A549 (cell line): ENCODE results near the gene CALHM1.

Source experiments
- E2F6 ChIP-seq: IDR thresholded peaks from 2 replicates; pipeline ENCODE4 v1.6.1; 2012; ENCODE audit warnings: low read depth, borderline replicate concordance
- EP300 ChIP-seq, 2 experiments: fragments of >200 bp; sonication (Bioruptor Twin); formaldehyde crosslinking; IDR thresholded peaks; 2 replicates in 1 of 2; 3 replicates in 1 of 2; pipeline ENCODE4 v1.6.1; 2016 to 2017
- MYC ChIP-seq: IDR thresholded peaks from 2 replicates; pipeline ENCODE4 v1.6.1; 2012; ENCODE audit warnings: mild to moderate bottlenecking, inconsistent platforms, low read length, improper control_type of control experiment, borderline replicate concordance
- POLR2A ChIP-seq: IDR thresholded peaks from 2 replicates; pipeline ENCODE4 v1.6.1; 2012; ENCODE audit warnings: mild to moderate bottlenecking, low read length
- RAD21 ChIP-seq, 2 experiments: fragments of >200 bp in 1 of 2; sonication (Bioruptor Twin) in 1 of 2; formaldehyde crosslinking in 1 of 2; IDR thresholded peaks in 1 of 2; conservative IDR thresholded peaks in 1 of 2; 2 replicates in 1 of 2; 3 replicates in 1 of 2; pipeline ENCODE4 v1.6.1; 2012 to 2018; ENCODE audit warnings: inconsistent platforms in 1 of 2
- RCOR1 ChIP-seq: fragments of 150-350 bp; IDR thresholded peaks from 2 replicates; pipeline ENCODE4 v1.6.1; 2014; ENCODE audit warnings: antibody characterized with exemption, low read length, low read depth
- REST ChIP-seq: fragments of 200-600 bp; sonication (generic); IDR thresholded peaks from 2 replicates; pipeline ENCODE4 v1.6.1; 2016; ENCODE audit warnings: antibody characterized with exemption, mild to moderate bottlenecking, moderate library complexity
- RFX5 ChIP-seq: fragments of 450-650 bp; IDR thresholded peaks from 2 replicates; pipeline ENCODE4 v1.7.1; 2014; ENCODE audit warnings: antibody characterized with exemption, mild to moderate bottlenecking, moderate library complexity
- TFCP2L1 ChIP-seq: fragments of 250-450 bp; sonication (Bioruptor Pico); IDR thresholded peaks from 2 replicates; pipeline ENCODE4 v1.5.0; 2021; ENCODE audit warnings: mild to moderate bottlenecking
- USF2 ChIP-seq: fragments of 450-650 bp; IDR thresholded peaks from 2 replicates; pipeline ENCODE4 v1.6.1; 2014; ENCODE audit warnings: antibody characterized with exemption
- TF ChIP-seq, protein P1 (sequence below): fragments of >200 bp; sonication (Bioruptor Twin); formaldehyde crosslinking; IDR thresholded peaks from 3 replicates; pipeline ENCODE4 v1.5.1; 2016

GRCh38 chr10:103447187-103447586 lies 11.5 kb downstream of the CALHM1 start:
- TF ChIP-seq E2F6 (no peak), EP300 (IDR thresholded peaks at IDR 0.05) (no peak), RAD21 (conservative IDR thresholded peaks at IDR 0.05 in 1 of 2, IDR thresholded peaks at IDR 0.05 in 1 of 2) (no peak), POLR2A (no peak), REST (no peak), TFCP2L1 (CRISPR knock-in tag) (no peak), RFX5 (no peak), USF2 (no peak), RCOR1 (no peak), MYC (no peak)
- TF ChIP-seq, protein P1, sequence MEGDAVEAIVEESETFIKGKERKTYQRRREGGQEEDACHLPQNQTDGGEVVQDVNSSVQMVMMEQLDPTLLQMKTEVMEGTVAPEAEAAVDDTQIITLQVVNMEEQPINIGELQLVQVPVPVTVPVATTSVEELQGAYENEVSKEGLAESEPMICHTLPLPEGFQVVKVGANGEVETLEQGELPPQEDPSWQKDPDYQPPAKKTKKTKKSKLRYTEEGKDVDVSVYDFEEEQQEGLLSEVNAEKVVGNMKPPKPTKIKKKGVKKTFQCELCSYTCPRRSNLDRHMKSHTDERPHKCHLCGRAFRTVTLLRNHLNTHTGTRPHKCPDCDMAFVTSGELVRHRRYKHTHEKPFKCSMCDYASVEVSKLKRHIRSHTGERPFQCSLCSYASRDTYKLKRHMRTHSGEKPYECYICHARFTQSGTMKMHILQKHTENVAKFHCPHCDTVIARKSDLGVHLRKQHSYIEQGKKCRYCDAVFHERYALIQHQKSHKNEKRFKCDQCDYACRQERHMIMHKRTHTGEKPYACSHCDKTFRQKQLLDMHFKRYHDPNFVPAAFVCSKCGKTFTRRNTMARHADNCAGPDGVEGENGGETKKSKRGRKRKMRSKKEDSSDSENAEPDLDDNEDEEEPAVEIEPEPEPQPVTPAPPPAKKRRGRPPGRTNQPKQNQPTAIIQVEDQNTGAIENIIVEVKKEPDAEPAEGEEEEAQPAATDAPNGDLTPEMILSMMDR = no peak
